NB4 (cell line): ENCODE results near the gene KCND1.
A peak's percentile ranks its signal among the peaks of the same experiment; 100 is the strongest.

Experiments
- DNase-seq: peaks from one replicate; pipeline ENCODE4 v3.0.0; 2010; ENCODE audit warnings: low read depth
- H3K4me3 ChIP-seq: one replicate; pipeline ENCODE4 v1.5.1; 2011; ENCODE audit warnings: mild to moderate bottlenecking, low read depth, low read length, moderate library complexity
- MYC ChIP-seq: IDR thresholded peaks from 2 replicates; pipeline ENCODE4 v1.6.1; 2011; ENCODE audit warnings: low read depth, low read length
- POLR2A ChIP-seq: IDR thresholded peaks from 2 replicates; pipeline ENCODE4 v1.6.1; 2011; ENCODE audit warnings: mild to moderate bottlenecking; ENCODE audit not compliant: insufficient read length; ENCODE audit errors: extremely low read depth
- TF ChIP-seq, protein P1 (sequence below): IDR thresholded peaks from 2 replicates; pipeline ENCODE4 v1.6.1; 2011; ENCODE audit warnings: low read depth, low read length
- TF ChIP-seq, protein P2 (sequence below): IDR thresholded peaks from one replicate; pipeline ENCODE4 v1.5.1; 2012; ENCODE audit warnings: low read depth, low read length

The KCND1 gene

DNA sequence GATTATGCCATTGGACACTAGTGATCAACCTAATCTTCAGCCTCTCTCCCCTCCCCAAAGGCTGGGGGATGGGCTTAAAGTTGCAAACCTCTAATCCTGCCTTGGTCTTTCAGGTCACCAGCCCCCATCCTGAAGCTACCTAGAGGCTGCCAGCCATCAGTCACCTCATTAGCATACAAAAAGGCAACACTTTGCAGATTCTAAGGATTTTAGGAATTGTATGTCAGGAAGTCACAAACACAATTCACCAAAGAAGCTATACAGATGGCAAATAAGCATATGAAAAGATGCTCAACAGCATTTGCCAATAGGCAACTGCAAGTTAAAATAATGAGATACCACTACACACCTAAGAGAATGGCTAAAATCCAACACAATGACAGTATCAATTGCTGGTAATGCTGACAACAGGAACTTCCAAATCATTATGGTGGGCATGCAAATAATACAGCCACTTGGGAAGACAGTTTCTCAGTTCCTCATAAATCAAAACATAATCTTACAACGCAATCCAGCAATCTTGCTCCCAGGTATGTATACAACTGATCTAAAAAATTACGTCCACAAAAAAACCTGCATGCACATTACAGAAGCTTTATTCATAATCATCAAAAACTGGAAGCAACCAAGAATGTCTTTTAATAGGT is 43.8 kb downstream of the KCND1 start:
- no peak overlapping the region for H3K4me3 ChIP-seq
- TF ChIP-seq POLR2A: no peak
- TF ChIP-seq, protein P1, sequence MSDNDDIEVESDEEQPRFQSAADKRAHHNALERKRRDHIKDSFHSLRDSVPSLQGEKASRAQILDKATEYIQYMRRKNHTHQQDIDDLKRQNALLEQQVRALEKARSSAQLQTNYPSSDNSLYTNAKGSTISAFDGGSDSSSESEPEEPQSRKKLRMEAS: no peak
- TF ChIP-seq, protein P2, sequence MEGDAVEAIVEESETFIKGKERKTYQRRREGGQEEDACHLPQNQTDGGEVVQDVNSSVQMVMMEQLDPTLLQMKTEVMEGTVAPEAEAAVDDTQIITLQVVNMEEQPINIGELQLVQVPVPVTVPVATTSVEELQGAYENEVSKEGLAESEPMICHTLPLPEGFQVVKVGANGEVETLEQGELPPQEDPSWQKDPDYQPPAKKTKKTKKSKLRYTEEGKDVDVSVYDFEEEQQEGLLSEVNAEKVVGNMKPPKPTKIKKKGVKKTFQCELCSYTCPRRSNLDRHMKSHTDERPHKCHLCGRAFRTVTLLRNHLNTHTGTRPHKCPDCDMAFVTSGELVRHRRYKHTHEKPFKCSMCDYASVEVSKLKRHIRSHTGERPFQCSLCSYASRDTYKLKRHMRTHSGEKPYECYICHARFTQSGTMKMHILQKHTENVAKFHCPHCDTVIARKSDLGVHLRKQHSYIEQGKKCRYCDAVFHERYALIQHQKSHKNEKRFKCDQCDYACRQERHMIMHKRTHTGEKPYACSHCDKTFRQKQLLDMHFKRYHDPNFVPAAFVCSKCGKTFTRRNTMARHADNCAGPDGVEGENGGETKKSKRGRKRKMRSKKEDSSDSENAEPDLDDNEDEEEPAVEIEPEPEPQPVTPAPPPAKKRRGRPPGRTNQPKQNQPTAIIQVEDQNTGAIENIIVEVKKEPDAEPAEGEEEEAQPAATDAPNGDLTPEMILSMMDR: no peak
- no peak for TF ChIP-seq MYC
- DNase-seq: no peak

DNA sequence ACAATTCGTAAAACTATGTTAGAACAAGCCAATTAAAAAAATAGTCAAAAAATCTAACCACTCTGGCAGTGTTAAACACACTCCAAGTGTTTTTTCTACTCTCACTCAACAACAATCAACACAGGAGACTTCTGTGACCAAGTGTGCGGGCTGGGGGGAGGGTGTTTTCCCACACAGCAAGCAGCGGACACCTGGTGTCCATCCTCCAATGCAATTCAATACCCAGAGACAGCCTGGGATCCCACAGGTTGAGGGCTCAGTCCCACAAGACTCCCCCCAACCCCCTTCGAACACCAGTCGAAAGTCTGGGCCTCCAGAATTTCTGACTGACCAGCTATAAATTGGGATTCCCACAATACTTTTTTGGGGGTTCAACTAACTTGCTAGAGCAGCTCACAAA is 44.5 kb downstream of the KCND1 start:
- TF ChIP-seq, protein P2: no peak
- DNase-seq: no peak
- no peak overlapping the region for H3K4me3 ChIP-seq

DNA sequence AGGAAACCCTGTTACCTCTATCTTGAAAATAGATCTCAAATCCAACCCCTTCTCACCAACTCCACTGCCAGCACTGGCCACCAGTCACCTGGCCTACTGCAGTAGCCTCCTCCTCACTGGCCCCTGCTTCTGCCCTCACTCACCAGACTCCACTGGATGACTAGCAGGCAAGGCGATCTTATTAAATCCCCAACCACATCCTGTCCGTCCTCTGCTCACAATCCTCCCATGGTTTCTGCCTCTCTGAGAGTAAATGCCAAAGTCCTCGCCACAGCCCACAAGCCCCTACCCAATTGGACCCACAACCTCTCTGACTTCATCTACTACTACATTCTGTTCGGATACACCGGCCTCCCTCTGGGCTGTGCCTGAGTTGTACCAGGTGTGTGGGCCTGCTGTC is 47.4 kb downstream of the KCND1 start:
- peak; percentile 37 for DNase-seq
- TF ChIP-seq, protein P1: no peak
- no peak for TF ChIP-seq MYC
- TF ChIP-seq POLR2A: no peak
- TF ChIP-seq, protein P2: no peak
- H3K4me3 ChIP-seq: no peak overlapping the region

DNA sequence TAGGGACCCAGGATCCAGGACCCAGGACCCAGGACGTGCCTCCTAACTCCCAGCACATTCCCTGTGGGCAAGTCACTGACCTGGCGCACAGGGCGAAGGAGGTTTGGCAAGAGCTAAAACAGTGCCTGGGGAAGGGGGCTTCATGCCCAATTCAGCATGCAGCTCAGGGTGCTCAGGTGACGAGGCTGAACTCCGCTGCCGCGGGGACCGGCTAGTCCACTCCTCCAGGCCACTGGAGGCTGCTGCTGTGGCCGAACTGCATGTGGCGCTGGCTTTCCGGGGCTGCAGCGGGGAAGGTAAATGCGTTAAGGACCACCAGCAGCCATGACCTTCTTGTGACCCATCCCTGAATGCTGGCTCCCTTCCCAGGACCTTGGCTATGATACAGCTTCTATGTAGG is 47.9 kb downstream of the KCND1 start:
- H3K4me3 ChIP-seq: no peak overlapping the region
- TF ChIP-seq, protein P2: no peak
- TF ChIP-seq MYC (no peak), POLR2A (no peak)
- TF ChIP-seq, protein P1: no peak
- DNase-seq: no peak

DNA sequence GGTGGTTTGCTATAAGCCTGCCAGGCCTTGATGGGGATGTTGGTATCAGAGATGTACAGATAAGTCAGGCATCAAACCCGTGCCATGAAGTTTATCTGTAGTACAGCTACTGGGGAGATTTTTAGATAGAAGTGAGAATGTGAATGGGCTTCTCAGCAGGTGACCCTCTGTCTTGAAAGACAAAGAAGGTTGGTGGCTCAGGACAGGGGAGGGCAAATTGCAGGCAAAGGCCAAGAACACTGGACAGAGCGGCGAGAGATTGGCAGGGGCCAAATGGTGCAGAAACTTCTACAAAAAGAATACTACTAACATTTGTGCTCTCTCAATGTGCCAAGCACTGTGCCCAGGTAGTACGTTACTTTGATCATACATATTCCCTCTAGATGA is 50.9 kb downstream of the KCND1 start:
- TF ChIP-seq, protein P1: no peak
- TF ChIP-seq POLR2A: no peak
- H3K4me3 ChIP-seq: no peak overlapping the region
- DNase-seq: no peak

DNA sequence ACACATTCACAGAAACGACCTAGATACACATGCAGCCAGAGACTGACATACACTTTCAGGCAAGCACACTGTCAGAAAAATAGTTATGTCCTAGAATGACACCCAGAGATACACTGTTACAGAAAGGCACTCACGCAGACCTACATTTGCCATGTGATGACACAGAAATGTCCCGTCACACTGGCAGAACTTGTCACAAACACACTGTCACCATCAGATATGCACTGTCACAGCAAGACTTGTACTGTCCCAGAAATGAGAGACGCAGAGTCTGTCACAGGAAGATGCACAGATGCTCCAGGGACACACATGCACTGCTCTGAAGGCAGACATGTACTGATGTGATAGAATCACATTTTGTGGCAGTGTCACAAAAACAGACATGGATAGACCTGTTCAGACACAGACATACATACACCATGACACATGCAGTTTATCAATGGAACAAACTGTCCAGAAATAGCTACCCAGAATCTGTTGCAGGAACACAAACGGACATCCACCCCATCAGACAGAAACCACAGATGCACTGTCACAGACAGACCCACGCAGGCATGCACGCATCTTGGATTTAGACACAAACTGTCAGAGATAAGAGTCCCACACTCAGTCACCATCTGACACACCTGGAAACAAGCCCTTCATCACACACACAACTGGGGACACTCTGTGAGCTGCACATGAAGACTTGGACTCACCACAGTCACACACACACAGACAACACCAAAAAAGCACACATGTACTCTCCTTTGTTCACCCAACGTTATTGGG is 51.5 kb downstream of the KCND1 start:
- no peak overlapping the region for H3K4me3 ChIP-seq
- DNase-seq: no peak
- TF ChIP-seq, protein P2: no peak
- TF ChIP-seq MYC (no peak), POLR2A (no peak)
- TF ChIP-seq, protein P1: no peak
